GM21526 (cell line): ENCODE measurements around the gene TTC39B.
"Not testable (repeated sequence)": the region's sequence is repeated elsewhere in the genome, so short reads cannot be mapped to it uniquely, and the experiment has no call there.

Experiments
- ATAC-seq: cut with Tn5 transposase; IDR thresholded peaks from one replicate; pipeline ENCODE4 v1.9.1; 2021; ENCODE audit warnings: moderate library complexity; ENCODE audit not compliant: unreplicated experiment, low FRiP score

The TTC39B gene

DNA sequence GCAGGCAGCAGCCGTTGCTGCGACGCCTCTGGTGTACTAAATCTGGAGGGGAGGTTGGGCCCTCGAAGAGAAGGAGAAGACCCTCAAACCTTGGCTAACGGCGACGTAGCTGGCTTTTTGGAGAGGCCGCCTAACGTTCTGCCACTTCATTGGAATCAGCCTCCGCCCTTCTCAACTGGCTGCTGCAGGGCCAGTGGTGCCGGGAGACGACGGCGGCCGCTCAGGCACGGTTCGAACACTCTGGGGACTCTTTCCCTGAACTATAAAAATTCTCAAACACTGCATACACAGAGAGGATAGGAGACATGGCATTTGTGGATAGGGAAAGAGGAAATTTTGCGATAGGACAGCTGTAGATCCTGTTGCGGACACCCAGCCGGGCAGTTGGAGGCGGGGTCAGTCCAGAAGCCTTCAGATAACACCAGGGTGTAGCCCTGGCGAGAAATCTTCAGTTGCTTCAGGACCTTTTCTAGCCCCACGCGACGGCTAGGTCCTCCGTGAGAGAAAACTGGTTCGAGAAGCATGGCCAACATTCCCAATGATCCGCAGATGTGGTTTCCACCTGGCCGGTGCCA, 74.2 kb downstream of the TTC39B start:
- not testable (repeated sequence) for ATAC-seq

GRCh38 chr9:15231788-15232635, 75.0 kb downstream of the TTC39B start:
- peak; percentile 81 for ATAC-seq

GRCh38 chr9:15229409-15229808, 77.6 kb downstream of the TTC39B start:
- ATAC-seq = no peak

- no peak for ATAC-seq
Measured at GRCh38 chr9:15227491-15227890, 79.5 kb downstream of the TTC39B start.

- ATAC-seq = no peak
Measured at GRCh38 chr9:15225564-15226126, 81.4 kb downstream of the TTC39B start.

DNA sequence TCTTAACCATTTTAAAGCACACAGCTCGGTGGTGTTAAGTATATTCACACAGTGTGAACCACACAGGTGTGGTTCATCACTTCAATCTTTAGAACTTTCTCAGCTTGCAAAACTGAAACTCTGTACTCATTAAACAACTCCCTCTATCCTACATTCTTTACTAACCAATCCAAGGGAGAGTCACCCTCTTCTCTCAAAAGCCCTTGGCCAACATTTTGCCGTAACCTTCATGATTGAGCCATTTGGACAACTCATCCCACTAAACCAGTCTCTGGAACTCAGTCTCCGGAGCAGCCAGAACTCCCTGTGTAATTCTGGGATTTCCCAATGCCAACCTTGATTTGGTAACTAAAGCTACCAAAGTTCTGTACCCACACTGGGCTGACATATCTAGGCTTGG, 84.7 kb downstream of the TTC39B start:
- no peak for ATAC-seq

GRCh38 chr9:15221746-15222145, 85.3 kb downstream of the TTC39B start:
- no peak for ATAC-seq

DNA sequence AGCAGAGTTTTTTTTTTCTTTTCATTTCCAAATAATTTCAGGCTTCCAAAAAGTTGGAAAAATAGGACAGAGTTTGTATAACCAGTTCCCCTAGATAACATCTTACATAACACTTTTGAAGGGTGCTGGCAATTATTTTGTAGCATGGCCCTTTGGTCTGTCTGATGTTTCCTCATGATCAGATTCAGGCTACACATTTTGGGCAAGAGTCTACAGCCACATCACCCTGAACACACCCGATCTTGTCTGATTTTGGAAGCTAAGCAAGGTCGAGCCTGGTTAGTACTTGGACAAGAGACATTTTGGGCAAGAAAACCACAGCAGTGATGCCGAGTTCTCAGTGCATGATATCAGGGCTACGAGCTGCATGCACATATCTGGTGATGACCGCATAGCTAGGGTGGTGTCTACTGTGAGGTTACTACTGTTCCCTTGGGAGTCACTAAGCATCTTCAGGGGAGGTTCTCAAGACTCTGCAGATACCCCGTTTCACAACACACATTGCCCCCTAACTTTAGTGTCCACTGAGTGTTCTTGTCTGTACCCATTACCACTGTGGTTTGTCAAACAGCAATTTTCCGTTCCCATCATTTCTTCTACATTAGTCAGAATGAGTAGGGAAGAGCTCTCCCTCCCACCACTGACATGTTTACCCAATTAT, 86.2 kb downstream of the TTC39B start:
- no peak for ATAC-seq

DNA sequence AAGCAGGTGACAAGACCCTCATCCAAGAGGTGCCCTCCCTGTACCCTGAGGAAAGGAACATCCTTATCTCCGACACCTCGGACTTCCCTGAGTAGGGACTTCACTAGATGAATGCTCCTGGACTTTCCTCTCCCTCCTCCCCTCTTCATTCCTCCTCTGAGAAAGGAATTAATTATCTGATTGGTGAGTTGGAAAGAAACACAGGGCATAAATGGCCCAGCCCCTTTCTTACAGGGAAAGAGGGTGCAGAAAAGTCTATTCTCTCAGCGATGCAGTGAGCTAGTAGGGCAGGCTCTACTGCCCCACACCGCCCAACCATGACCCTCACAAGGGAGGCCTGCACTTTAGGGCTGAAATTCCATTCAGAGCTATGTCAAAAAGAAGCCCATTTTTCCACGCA, 87.5 kb downstream of the TTC39B start:
- no peak for ATAC-seq

GRCh38 chr9:15218994-15219393, 88.0 kb downstream of the TTC39B start:
- ATAC-seq = no peak

DNA sequence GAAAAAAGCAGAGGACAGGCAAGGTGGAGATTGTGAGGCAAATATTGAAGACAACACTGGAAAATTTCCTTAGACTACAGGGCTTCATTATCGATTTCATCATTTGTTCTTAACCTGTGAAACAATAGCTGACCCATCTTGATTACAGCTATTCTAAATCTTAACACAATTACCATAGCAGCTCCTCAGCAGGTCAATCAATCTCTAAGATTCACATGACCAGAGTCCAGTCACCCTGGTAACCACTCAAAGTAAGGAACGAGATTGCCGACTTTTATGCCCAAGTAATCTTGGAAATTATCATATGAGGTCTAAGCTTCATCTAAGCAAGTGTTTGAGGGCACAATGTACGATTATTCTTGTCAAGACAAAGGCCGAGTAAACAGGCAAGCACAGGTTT, 93.8 kb downstream of the TTC39B start:
- no peak for ATAC-seq

- no peak for ATAC-seq
Measured at GRCh38 chr9:15211815-15212495, 95.1 kb downstream of the TTC39B start.

- peak; percentile 82 for ATAC-seq
Measured at GRCh38 chr9:15211160-15211814, 95.7 kb downstream of the TTC39B start.

GRCh38 chr9:15206903-15207696, 99.9 kb downstream of the TTC39B start:
- no peak for ATAC-seq

DNA sequence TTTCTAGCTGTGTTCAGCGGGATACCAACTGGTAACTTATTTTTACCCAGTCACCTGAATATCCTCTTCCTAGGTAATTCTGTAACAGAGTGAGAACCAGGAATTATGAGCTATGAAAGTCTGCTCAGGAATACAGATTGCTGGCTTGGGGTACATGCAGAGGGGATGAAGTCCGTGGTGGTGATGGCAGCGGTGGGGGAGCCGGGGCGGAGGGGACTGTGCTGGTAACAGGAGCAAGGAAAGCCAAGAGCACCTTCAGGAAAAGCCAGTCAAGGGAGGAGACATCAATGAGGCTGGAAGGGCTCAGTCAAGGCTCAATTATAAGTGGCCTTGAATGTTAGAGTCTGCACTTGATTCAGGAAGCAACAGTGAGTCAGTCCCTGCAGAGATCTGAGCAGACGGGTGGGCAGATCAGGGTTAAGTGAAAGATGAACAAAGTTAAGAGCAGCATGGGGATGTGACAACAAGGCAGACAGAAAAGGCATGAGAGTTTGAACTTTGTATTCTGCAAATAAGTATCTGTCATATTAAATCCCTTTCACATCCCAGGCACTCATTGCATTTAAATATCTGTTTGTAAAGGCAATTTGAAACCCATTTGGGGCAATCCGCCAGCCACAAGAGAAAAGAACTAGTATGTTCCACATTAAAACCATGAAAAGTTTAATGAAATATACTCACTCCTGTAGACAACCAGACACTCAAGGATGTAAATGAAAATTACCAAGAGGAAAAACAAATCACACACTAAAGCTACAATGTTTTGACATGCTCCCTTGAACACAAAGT, 101.2 kb downstream of the TTC39B start:
- ATAC-seq = no peak

DNA sequence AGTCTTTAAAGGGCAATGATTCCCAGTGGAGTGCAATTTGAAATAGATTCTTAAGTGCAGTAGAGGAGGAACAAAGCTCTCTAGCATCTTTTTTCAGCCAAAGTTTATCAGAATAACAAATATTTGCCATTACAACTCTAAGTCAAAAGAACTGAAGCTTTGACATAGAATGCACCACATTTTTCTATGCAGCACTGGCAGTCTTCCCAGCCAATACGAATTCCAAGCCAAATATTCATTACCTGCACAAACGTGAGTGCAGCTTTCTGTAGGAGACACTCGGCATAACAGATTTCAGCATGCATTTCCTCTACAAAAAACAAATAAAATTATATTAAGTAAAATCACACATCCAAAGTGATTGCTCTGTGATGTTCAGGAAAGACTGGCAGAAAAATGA, 103.4 kb downstream of the TTC39B start:
- no peak for ATAC-seq

GRCh38 chr9:15200111-15200510, 106.9 kb downstream of the TTC39B start:
- ATAC-seq = no peak

DNA sequence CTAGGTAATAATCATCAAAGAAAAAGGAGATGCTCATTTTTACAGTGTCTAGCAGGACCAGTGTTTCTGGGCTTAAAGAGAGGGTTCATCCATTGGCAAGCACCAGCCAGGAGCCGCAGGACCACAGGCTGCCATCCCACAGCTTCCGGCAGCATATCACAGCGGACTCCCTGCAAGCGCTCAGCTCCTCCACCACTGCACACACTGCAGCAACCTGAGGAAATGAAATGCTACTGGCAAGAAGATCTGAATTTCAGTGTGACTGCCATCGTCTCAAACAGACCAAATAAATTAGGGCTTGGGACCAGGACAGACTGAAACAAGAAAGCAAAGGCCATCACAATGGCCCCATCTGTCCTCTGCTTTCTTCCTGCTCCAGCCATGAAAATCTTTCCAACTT, 114.2 kb downstream of the TTC39B start:
- no peak for ATAC-seq

GRCh38 chr9:15191378-15191777, 115.6 kb downstream of the TTC39B start:
- ATAC-seq = no peak
